H1 (cell line): ENCODE results near the gene VAPB. TPM values are rescaled to one million over a fixed set of nuclear protein-coding genes. Genes with fewer than 3 reads are reported as not detected.

Experiments
- CTCF ChIA-PET: fragments of 300-600 bp; sonication (Branson Sonifier 250); formaldehyde crosslinking; loops from one replicate; lab custom pipeline; 2021; ENCODE audit not compliant: partially characterized antibody; lab: Charles Lee
- POLR2A ChIA-PET: fragments of 300-600 bp; sonication (Branson Sonifier 250); formaldehyde crosslinking; loops from one replicate; lab custom pipeline; 2021; ENCODE audit warnings: inconsistent platforms; ENCODE audit not compliant: partially characterized antibody; lab: Charles Lee
- DNase-seq, 2 experiments: peaks; one replicate each; pipeline versions ENCODE4 v3.0.0 to v3.0.0-alpha.2; 2010 to 2022; ENCODE audit warnings: low spot score in 2 of 2, low read depth in 1 of 2, mixed read lengths in 1 of 2
- FAIRE-seq: peaks from 2 replicates; lab custom pipeline; 2011; peaks lifted over from hg19 to GRCh38; lab: Jason Lieb, UNC
- H2AFZ ChIP-seq: 2 replicates; pipeline ENCODE4 v1.8.1; 2012; ENCODE audit warnings: low read length, inconsistent platforms
- H2AK5ac ChIP-seq: 2 replicates; pipeline ENCODE4 v1.6.1; 2013; ENCODE audit warnings: low read depth, low read length
- H2BK120ac ChIP-seq: replicated peaks from 2 replicates; pipeline ENCODE3; 2013; ENCODE audit warnings: low read depth, low read length, inconsistent platforms
- H2BK12ac ChIP-seq: 2 replicates; pipeline ENCODE4 v1.6.1; 2013; ENCODE audit warnings: low read depth, low read length
- H2BK15ac ChIP-seq: 2 replicates; pipeline ENCODE4 v1.6.1; 2013; ENCODE audit warnings: low read length
- H2BK20ac ChIP-seq: 2 replicates; pipeline ENCODE4 v1.6.1; 2013; ENCODE audit warnings: low read length
- H2BK5ac ChIP-seq: 2 replicates; pipeline ENCODE4 v1.6.1; 2013; ENCODE audit warnings: low read depth, low read length
- H3K14ac ChIP-seq: 2 replicates; pipeline ENCODE4 v1.6.1; 2013; ENCODE audit warnings: inconsistent platforms; ENCODE audit not compliant: insufficient read length
- H3K18ac ChIP-seq: 2 replicates; pipeline ENCODE4 v1.6.1; 2013; ENCODE audit warnings: low read length; ENCODE audit errors: extremely low read depth
- H3K23ac ChIP-seq: 2 replicates; pipeline ENCODE4 v1.6.1; 2013; ENCODE audit warnings: inconsistent platforms; ENCODE audit not compliant: insufficient read length
- H3K23me2 ChIP-seq: 2 replicates; pipeline ENCODE4 v1.6.1; 2013; ENCODE audit warnings: low read depth, low read length
- H3K27ac ChIP-seq: 2 replicates; pipeline ENCODE4 v1.6.1; 2011; ENCODE audit warnings: low read depth, low read length, inconsistent platforms
- H3K27me3 ChIP-seq, 4 experiments: replicated peaks in 1 of 4; 1 replicate in 1 of 4; 2 replicates in 3 of 4; pipeline versions ENCODE4 v1.6.1 to v1.8.1; 2011 to 2013; ENCODE audit warnings: low read length in 3 of 4, mild to moderate bottlenecking in 3 of 4, inconsistent platforms in 2 of 4, mixed read lengths in 2 of 4, moderate library complexity in 1 of 4; ENCODE audit not compliant: control insufficient read depth in 3 of 4, insufficient read depth in 3 of 4; ENCODE audit errors: extremely low read depth in 1 of 4
- H3K36me3 ChIP-seq, 4 experiments: 2 replicates each; pipeline versions ENCODE4 v1.6.1 to v1.8.1; 2011 to 2013; ENCODE audit warnings: mild to moderate bottlenecking in 4 of 4, low read length in 3 of 4, moderate library complexity in 2 of 4, control low read depth in 1 of 4, inconsistent platforms in 1 of 4; ENCODE audit not compliant: insufficient read depth in 4 of 4, control insufficient read depth in 2 of 4
- H3K4ac ChIP-seq: replicated peaks from 2 replicates; pipeline ENCODE3; 2013; ENCODE audit warnings: low read length, low read depth, mixed read lengths, inconsistent platforms; ENCODE audit not compliant: insufficient read length
- H3K4me1 ChIP-seq, 4 experiments: replicated peaks in 1 of 4; 1 replicate in 1 of 4; 2 replicates in 3 of 4; pipeline versions ENCODE4 v1.6.1 to v1.8.1; 2011 to 2013; ENCODE audit warnings: low read length in 3 of 4, inconsistent platforms in 2 of 4, mixed read lengths in 1 of 4; ENCODE audit not compliant: insufficient read depth in 4 of 4, control insufficient read depth in 3 of 4
- H3K4me2 ChIP-seq, 2 experiments: 2 replicates each; pipeline versions ENCODE4 v1.6.1 to v1.8.1; 2011 to 2013; ENCODE audit warnings: low read depth in 2 of 2, low read length in 2 of 2, control low read depth in 1 of 2, inconsistent platforms in 1 of 2, mild to moderate bottlenecking in 1 of 2; ENCODE audit not compliant: insufficient read depth in 1 of 2
- H3K4me3 ChIP-seq, 4 experiments: fragments of 200-600, 300-600 bp in 1 of 4; sonication (generic), shearing (Covaris generic), sonication (Bioruptor Twin) in 1 of 4; 2 replicates each; pipeline versions ENCODE4 v1.5.1 to v1.8.1; 2011 to 2016; ENCODE audit warnings: low read length in 4 of 4, low read depth in 3 of 4, control low read depth in 2 of 4, inconsistent platforms in 2 of 4, mild to moderate bottlenecking in 2 of 4, mixed read lengths in 1 of 4, moderate library complexity in 1 of 4; ENCODE audit not compliant: insufficient read depth in 2 of 4; ENCODE audit errors: extremely low read depth in 1 of 4
- H3K56ac ChIP-seq: replicated peaks from 2 replicates; pipeline ENCODE3; 2013; ENCODE audit warnings: low read depth, mild to moderate bottlenecking, mixed read lengths, low read length, inconsistent platforms; ENCODE audit not compliant: insufficient read length
- H3K79me1 ChIP-seq: 2 replicates; pipeline ENCODE4 v1.6.1; 2013; ENCODE audit warnings: low read depth, low read length, control low read depth
- H3K79me2 ChIP-seq, 2 experiments: 2 replicates each; pipeline versions ENCODE4 v1.6.1 to v1.8.1; 2012 to 2013; ENCODE audit warnings: low read length in 2 of 2, mild to moderate bottlenecking in 2 of 2, inconsistent platforms in 1 of 2; ENCODE audit not compliant: insufficient read depth in 2 of 2, control insufficient read depth in 1 of 2
- H3K9ac ChIP-seq, 4 experiments: replicated peaks in 1 of 4; 1 replicate in 1 of 4; 2 replicates in 3 of 4; pipeline versions ENCODE4 v1.6.1 to v1.8.1; 2011 to 2013; ENCODE audit warnings: low read depth in 3 of 4, low read length in 3 of 4, control low read depth in 2 of 4, mild to moderate bottlenecking in 2 of 4, moderate library complexity in 2 of 4, inconsistent platforms in 1 of 4; ENCODE audit errors: extremely low read depth in 1 of 4
- H3K9me3 ChIP-seq, 2 experiments: 2 replicates each; pipeline versions ENCODE4 v1.6.1 to v1.8.1; 2012 to 2013; ENCODE audit warnings: mild to moderate bottlenecking in 2 of 2, moderate library complexity in 2 of 2, control low read depth in 1 of 2, inconsistent platforms in 1 of 2, low read depth in 1 of 2, low read length in 1 of 2, mixed read lengths in 1 of 2; ENCODE audit not compliant: insufficient read depth in 2 of 2
- H4K20me1 ChIP-seq, 2 experiments: replicated peaks in 1 of 2; 2 replicates each; pipeline versions ENCODE3 to v1.8.1; 2011 to 2013; ENCODE audit warnings: inconsistent platforms in 2 of 2, low read length in 2 of 2, mild to moderate bottlenecking in 1 of 2; ENCODE audit not compliant: insufficient read depth in 2 of 2, control insufficient read depth in 1 of 2
- H4K5ac ChIP-seq: 2 replicates; pipeline ENCODE4 v1.6.1; 2013; ENCODE audit warnings: low read length, low read depth, mixed read lengths, inconsistent platforms; ENCODE audit not compliant: insufficient read length
- H4K8ac ChIP-seq: 2 replicates; pipeline ENCODE4 v1.8.0; 2013; ENCODE audit warnings: mild to moderate bottlenecking, moderate library complexity, low read length, inconsistent platforms; ENCODE audit not compliant: insufficient read depth; ENCODE audit errors: extremely low read depth
- H4K91ac ChIP-seq: replicated peaks from 2 replicates; pipeline ENCODE3; 2013; ENCODE audit warnings: low read length, mixed read lengths, inconsistent platforms; ENCODE audit not compliant: insufficient read length
- CBX5 ChIP-seq: fragments of 300-800, 300-1000 bp; sonication (generic); IDR thresholded peaks from 2 replicates; pipeline ENCODE4 v1.7.1; 2016; ENCODE audit warnings: antibody characterized with exemption, low read length, low read depth
- EP300 ChIP-seq, 2 experiments: IDR thresholded peaks; 1 replicate in 1 of 2; 2 replicates in 1 of 2; pipeline ENCODE4 v1.6.1; 2011 to 2012; ENCODE audit warnings: low read depth in 2 of 2, low read length in 2 of 2, mild to moderate bottlenecking in 2 of 2, borderline replicate concordance in 1 of 2, inconsistent platforms in 1 of 2, moderate library complexity in 1 of 2
- HDAC6 ChIP-seq: IDR thresholded peaks from one replicate; pipeline ENCODE4 v1.7.1; 2012; ENCODE audit warnings: low read depth, mild to moderate bottlenecking, inconsistent platforms, low read length, moderate library complexity
- POLR2AphosphoS5 ChIP-seq: IDR thresholded peaks from 2 replicates; pipeline ENCODE4 v1.6.1; 2011; ENCODE audit warnings: low read depth, low read length
- POU5F1 ChIP-seq: IDR thresholded peaks from 2 replicates; pipeline ENCODE4 v1.6.1; 2011; ENCODE audit warnings: low read depth, mild to moderate bottlenecking, low read length, moderate library complexity
- RNF2 ChIP-seq: fragments of 200-900, 300-1000 bp; sonication (generic); IDR thresholded peaks from 2 replicates; pipeline ENCODE4 v1.7.1; 2016; ENCODE audit warnings: borderline replicate concordance, low read depth, mild to moderate bottlenecking, antibody characterized with exemption, low read length; ENCODE audit not compliant: poor library complexity, severe bottlenecking; ENCODE audit errors: missing control alignments
- SIN3A ChIP-seq, 2 experiments: IDR thresholded peaks in 1 of 2; conservative IDR thresholded peaks in 1 of 2; 2 replicates each; pipeline ENCODE4 v1.6.1; 2011 to 2012; ENCODE audit warnings: low read length in 2 of 2, improper control_type of control experiment in 1 of 2, low read depth in 1 of 2, mild to moderate bottlenecking in 1 of 2
- SIRT6 ChIP-seq: IDR thresholded peaks from one replicate; pipeline ENCODE4 v1.7.1; 2012; ENCODE audit warnings: low read length, inconsistent platforms
- YY1 ChIP-seq: IDR thresholded peaks from 2 replicates; pipeline ENCODE4 v1.6.1; 2011; ENCODE audit warnings: low read depth, mild to moderate bottlenecking, low read length
- WGBS, 2 experiments: shearing (Covaris generic) in 1 of 2; methylation state at CpG; one replicate each; pipeline versions ENCODE4 v1.1.6 to v1.1.7; 2013 to 2015; ENCODE audit warnings: low lambda C conversion rate in 2 of 2, mixed read lengths in 2 of 2, inconsistent platforms in 1 of 2, low coverage in 1 of 2, missing lambda C conversion rate in 1 of 2; ENCODE audit not compliant: insufficient replicate concordance in 2 of 2, insufficient coverage in 1 of 2, insufficient read length in 1 of 2; ENCODE audit errors: extremely low coverage in 1 of 2, missing lambda C conversion rate in 1 of 2; 5-methylcytosine and 5-hydroxymethylcytosine counted together
- polyA plus RNA-seq, 7 experiments: library from polyadenylated mRNA; depleted of rRNA in 3 of 7; stranded (reverse) in 5 of 7; unstranded in 2 of 7; fragments of >200 nt in 5 of 7; fragments of 200-250 nt in 2 of 7; gene quantifications; 1 replicate in 5 of 7; 2 replicates in 1 of 7; 4 replicates in 1 of 7; pipeline versions ENCODE4 v1.2.1 to v1.2.3, GENCODE V29; 2011 to 2013; ENCODE audit warnings: missing spikeins in 2 of 7, mixed read lengths in 2 of 7
- total RNA-seq: library from RNA; stranded (reverse); fragmentation: NEBNext Ultra II Directional; extraction: Animal tissue kit (Norgen Biotek cat#: 25700); gene quantifications from 2 replicates; pipeline ENCODE4 v1.2.1, GENCODE V29; 2021
- TF ChIP-seq, protein P1 (sequence below): IDR thresholded peaks from 2 replicates; pipeline ENCODE4 v1.6.1; 2012; ENCODE audit warnings: inconsistent platforms

The VAPB gene
- total and polyA plus RNA-seq, 2 of the 8 experiments (the other 6 are each of a cell fraction or from before 2014, with no cell fraction given) = 24.4 to 62.8 TPM

DNA sequence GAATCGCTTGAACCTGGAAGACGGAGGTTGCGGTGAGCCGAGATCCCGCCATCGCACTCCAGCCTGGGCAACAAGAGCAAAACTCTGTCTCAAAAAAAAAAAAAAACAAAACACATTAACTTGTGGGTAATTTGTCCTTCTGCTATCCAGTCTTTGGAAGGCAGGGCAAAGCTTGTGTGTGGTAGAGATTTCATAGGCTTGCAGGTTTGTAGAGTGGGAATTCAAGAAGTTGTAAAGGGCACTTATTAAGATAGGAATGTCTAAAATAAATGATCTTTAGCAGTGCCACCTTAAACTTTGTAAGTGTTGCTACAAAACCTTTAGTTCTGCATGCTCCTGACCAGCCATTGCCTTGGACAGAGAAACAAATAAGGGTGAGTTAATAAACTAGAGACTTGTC lies 8.4 kb downstream of the VAPB start:
- Histone ChIP-seq H2BK120ac (no peak overlapping the region), H2AK5ac (no peak overlapping the region), H4K8ac (no peak overlapping the region), H3K79me2 (peaks cover 20 to 95% of the 10 kb centered on the region in 2 experiments), H2AFZ (no peak overlapping the region), H3K56ac (no peak overlapping the region), H2BK15ac (no peak overlapping the region), H3K79me1 (peaks cover 6% of the 10 kb centered on the region), H4K5ac (no peak overlapping the region), H3K23ac (no peak overlapping the region), H3K4me1 (peaks cover 0 to 3% (median 2%) of the 10 kb centered on the region in 4 experiments; a peak in 1 of 7 replicates), H4K91ac (no peak overlapping the region), H3K9ac (no peak overlapping the region), H3K4me3 (no peak overlapping the region), H4K20me1 (peaks cover 0 to 12% of the 10 kb centered on the region in 2 experiments), H3K9me3 (no peaks in the 10 kb centered on the region), H3K4ac (no peak overlapping the region), H3K36me3 (no peaks in the 10 kb centered on the region), H3K14ac (no peak overlapping the region), H3K4me2 (no peak overlapping the region), H3K18ac (no peak overlapping the region), H2BK20ac (no peak overlapping the region), H3K23me2 (no peaks in the 10 kb centered on the region), H3K27me3 (no peaks in the 10 kb centered on the region), H2BK5ac (no peak overlapping the region), H2BK12ac (no peak overlapping the region), H3K27ac (no peak overlapping the region)
- CTCF ChIA-PET = interaction anchor here (0.5 to 1.6 kb wide), 4 partner anchors 20 to 163 kb away, joined by 3 to 6 read pairs (median 4); no protein-coding TSS in a partner anchor
- FAIRE-seq (no peak), DNase-seq (no peak)
- POLR2A ChIA-PET = no interaction called here
- WGBS, 2 experiments = 96% methylated on average over 4 of the region's 6 CpGs; no CpG with 5 or more reads in 1 of the 2 experiments
- TF ChIP-seq EP300 (IDR thresholded peaks at IDR 0.05; ENCODE audit: borderline replicate concordance in 1 of 2, low read depth in 2 of 2, low read length in 2 of 2) (no peak), HDAC6 (no peak), SIN3A (conservative IDR thresholded peaks at IDR 0.05 in 1 of 2, IDR thresholded peaks at IDR 0.05 in 1 of 2; ENCODE audit: low read depth in 1 of 2, low read length in 2 of 2) (no peak), SIRT6 (no peak), YY1 (no peak), POU5F1 (no peak), POLR2AphosphoS5 (no peak), CBX5 (no peak), RNF2 (no peak)
- TF ChIP-seq, protein P1, sequence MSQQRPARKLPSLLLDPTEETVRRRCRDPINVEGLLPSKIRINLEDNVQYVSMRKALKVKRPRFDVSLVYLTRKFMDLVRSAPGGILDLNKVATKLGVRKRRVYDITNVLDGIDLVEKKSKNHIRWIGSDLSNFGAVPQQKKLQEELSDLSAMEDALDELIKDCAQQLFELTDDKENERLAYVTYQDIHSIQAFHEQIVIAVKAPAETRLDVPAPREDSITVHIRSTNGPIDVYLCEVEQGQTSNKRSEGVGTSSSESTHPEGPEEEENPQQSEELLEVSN = no peak
